KOPT-K1 (cell line): Measurements from ENCODE around the gene OAS1.
"Not testable (repeated sequence)": the region's sequence is repeated elsewhere in the genome, so short reads cannot be mapped to it uniquely, and the experiment has no call there.

Experiments used
- H3K27ac ChIP-seq: fragments of 200-600 bp; sonication (generic); 2 replicates; pipeline ENCODE4 v1.5.1; 2016; ENCODE audit warnings: antibody characterized with exemption, mild to moderate bottlenecking, low read depth, low read length; ENCODE audit not compliant: poor library complexity, severe bottlenecking
- H3K36me3 ChIP-seq: fragments of 200-600 bp; sonication (generic); 2 replicates; pipeline ENCODE4 v1.5.1; 2017; ENCODE audit warnings: antibody characterized with exemption, mild to moderate bottlenecking, low read length, moderate library complexity; ENCODE audit not compliant: insufficient read depth
- H3K9me3 ChIP-seq: fragments of 200-600 bp; sonication (generic); 2 replicates; pipeline ENCODE4 v1.5.1; 2017; ENCODE audit warnings: antibody characterized with exemption, low read length, mild to moderate bottlenecking; ENCODE audit not compliant: insufficient read depth, poor library complexity, severe bottlenecking

OAS1 gene

GRCh38 chr12:112913888-112914287 lies 7.1 kb downstream of the OAS1 start:
- peaks cover 23% of the 10 kb centered on the region for H3K9me3 ChIP-seq
- H3K27ac ChIP-seq, H3K36me3 ChIP-seq: not testable (repeated sequence)

- Histone ChIP-seq H3K36me3 (no peaks in the 10 kb centered on the region), H3K27ac (no peak overlapping the region), H3K9me3 (peaks cover 23% of the 10 kb centered on the region)
These were observed 9.5 kb downstream of the OAS1 start for GRCh38 chr12:112916270-112916669.

- Histone ChIP-seq H3K27ac (no peak overlapping the region), H3K36me3 (no peaks in the 10 kb centered on the region), H3K9me3 (no peaks in the 10 kb centered on the region)
These were observed 12.4 kb downstream of the OAS1 start for GRCh38 chr12:112919121-112919520.

GRCh38 chr12:112924986-112925385 lies 18.2 kb downstream of the OAS1 start:
- Histone ChIP-seq H3K27ac (no peak overlapping the region), H3K36me3 (no peaks in the 10 kb centered on the region)

GRCh38 chr12:112926416-112927033 lies 19.8 kb downstream of the OAS1 start:
- H3K36me3 ChIP-seq, H3K27ac ChIP-seq, H3K9me3 ChIP-seq: not testable (repeated sequence)

More at GRCh38 chr12:112924986-112925385, 18.2 kb downstream of the OAS1 start:
- H3K9me3 ChIP-seq, result no peaks in the 10 kb centered on the region

- Histone ChIP-seq H3K27ac (no peak overlapping the region), H3K36me3 (no peaks in the 10 kb centered on the region)
These were observed 20.7 kb downstream of the OAS1 start for GRCh38 chr12:112927475-112927874.

GRCh38 chr12:112927925-112928324 lies 21.2 kb downstream of the OAS1 start:
- no peak overlapping the region for H3K27ac ChIP-seq
- H3K36me3 ChIP-seq, result no peaks in the 10 kb centered on the region

More at GRCh38 chr12:112927475-112927874, 20.7 kb downstream of the OAS1 start:
- no peaks in the 10 kb centered on the region for H3K9me3 ChIP-seq

GRCh38 chr12:112928978-112929377 lies 22.2 kb downstream of the OAS1 start:
- Histone ChIP-seq H3K27ac (no peak overlapping the region), H3K36me3 (no peaks in the 10 kb centered on the region), H3K9me3 (no peaks in the 10 kb centered on the region)

More at GRCh38 chr12:112927925-112928324, 21.2 kb downstream of the OAS1 start:
- no peaks in the 10 kb centered on the region for H3K9me3 ChIP-seq

- no peaks in the 10 kb centered on the region for H3K9me3 ChIP-seq
- no peak overlapping the region for H3K27ac ChIP-seq
- H3K36me3 ChIP-seq, result no peaks in the 10 kb centered on the region
These were observed 23.0 kb downstream of the OAS1 start for GRCh38 chr12:112929715-112930114.

GRCh38 chr12:112930350-112930749 lies 23.6 kb downstream of the OAS1 start:
- H3K27ac ChIP-seq, result no peak overlapping the region
- no peaks in the 10 kb centered on the region for H3K36me3 ChIP-seq
- no peaks in the 10 kb centered on the region for H3K9me3 ChIP-seq

- no peaks in the 10 kb centered on the region for H3K36me3 ChIP-seq
- H3K9me3 ChIP-seq, result no peaks in the 10 kb centered on the region
- no peak overlapping the region for H3K27ac ChIP-seq
These were observed 25.8 kb downstream of the OAS1 start for GRCh38 chr12:112932485-112933128.

- Histone ChIP-seq H3K36me3 (no peaks in the 10 kb centered on the region), H3K9me3 (no peaks in the 10 kb centered on the region), H3K27ac (no peak overlapping the region)
These were observed 26.4 kb downstream of the OAS1 start for GRCh38 chr12:112933129-112933505.

- Histone ChIP-seq H3K36me3 (no peaks in the 10 kb centered on the region), H3K9me3 (no peaks in the 10 kb centered on the region), H3K27ac (no peak overlapping the region)
These were observed 29.5 kb downstream of the OAS1 start for GRCh38 chr12:112936264-112936663.

GRCh38 chr12:112936927-112937326 lies 30.2 kb downstream of the OAS1 start:
- Histone ChIP-seq H3K27ac (no peak overlapping the region), H3K36me3 (peaks cover 6% of the 10 kb centered on the region; the same call in 1 of the 2 replicates), H3K9me3 (no peaks in the 10 kb centered on the region)

GRCh38 chr12:112937741-112938719 lies 31.3 kb downstream of the OAS1 start, which contains the start of gene OAS3:
TSS of gene OAS3 (plus strand) at chr12:112938474. CDS start at chr12:112938531, 57 bp downstream.
- Histone ChIP-seq H3K36me3 (peaks cover 10% of the 10 kb centered on the region; the same call in 1 of the 2 replicates), H3K27ac (peak within 1 kb of the TSS; percentile 59), H3K9me3 (no peaks in the 10 kb centered on the region)
